SK-N-SH (cell line): ENCODE measurements around the gene C16orf54. TPM values are rescaled to one million over a fixed set of nuclear protein-coding genes. Genes with fewer than 3 reads are reported as not detected.
"Not testable (repeated sequence)": the region's sequence is repeated elsewhere in the genome, so short reads cannot be mapped to it uniquely, and the experiment has no call there.

Source experiments
- CTCF ChIA-PET: fragments of 300-600, 350-600 bp; formaldehyde crosslinking; extraction: SDS; loops from one replicate; lab custom pipeline; 2021; lab: Yijun Ruan, JAX
- POLR2A ChIA-PET: fragments of 350-600 bp; sonication (Branson Sonifier 250); formaldehyde crosslinking; extraction: SDS; loops from one replicate; lab custom pipeline; 2020; ENCODE audit warnings: antibody characterized with exemption, inconsistent platforms; lab: Yijun Ruan, JAX
- DNase-seq: peaks from one replicate; pipeline ENCODE4 v3.0.0; 2012
- H2AFZ ChIP-seq: fragments of 200-600 bp; sonication (generic); 2 replicates; pipeline ENCODE4 v1.8.1; 2016; ENCODE audit warnings: antibody characterized with exemption, mild to moderate bottlenecking, low read depth
- H3F3A ChIP-seq: fragments of 200-600 bp; sonication (generic); replicated peaks from 2 replicates; pipeline ENCODE3; 2016; ENCODE audit warnings: antibody characterized with exemption, mild to moderate bottlenecking; ENCODE audit not compliant: insufficient read depth
- H3K27ac ChIP-seq, 2 experiments: fragments of 200-500 bp in 1 of 2; fragments of 200-600 bp in 1 of 2; sonication (Bioruptor generic) in 1 of 2; sonication (generic), shearing (Covaris generic) in 1 of 2; 2 replicates each; pipeline versions ENCODE4 v1.5.1 to v1.6.1; 2014 to 2016; ENCODE audit warnings: low read depth in 2 of 2, inconsistent platforms in 1 of 2, low read length in 1 of 2, mild to moderate bottlenecking in 1 of 2, mixed read lengths in 1 of 2
- H3K27me3 ChIP-seq: fragments of 200-600 bp; sonication (generic), shearing (Covaris generic); 2 replicates; pipeline ENCODE4 v1.6.1; 2016; ENCODE audit warnings: mixed run types; ENCODE audit not compliant: insufficient read depth
- H3K36me3 ChIP-seq, 2 experiments: fragments of 200-500 bp in 1 of 2; fragments of 200-600 bp in 1 of 2; sonication (Bioruptor generic) in 1 of 2; sonication (generic) in 1 of 2; replicated peaks in 1 of 2; 2 replicates each; pipeline versions ENCODE3 to v1.5.1; 2014 to 2016; ENCODE audit warnings: low read length in 1 of 2, mild to moderate bottlenecking in 1 of 2; ENCODE audit not compliant: insufficient read depth in 2 of 2, control insufficient read depth in 1 of 2
- H3K4me1 ChIP-seq, 2 experiments: fragments of 200-500 bp in 1 of 2; fragments of 200-600 bp in 1 of 2; sonication (Bioruptor generic) in 1 of 2; sonication (generic), shearing (Covaris generic) in 1 of 2; 2 replicates each; pipeline versions ENCODE4 v1.5.1 to v1.6.1; 2014 to 2016; ENCODE audit warnings: low read depth in 1 of 2, low read length in 1 of 2, mixed run types in 1 of 2; ENCODE audit not compliant: insufficient read depth in 2 of 2, control insufficient read depth in 1 of 2
- H3K4me2 ChIP-seq: fragments of 200-600 bp; sonication (generic), shearing (Covaris generic); 2 replicates; pipeline ENCODE4 v1.6.1; 2017; ENCODE audit warnings: mixed run types
- H3K4me3 ChIP-seq, 2 experiments: fragments of 200-500 bp in 1 of 2; fragments of 200-600 bp in 1 of 2; sonication (Bioruptor generic) in 1 of 2; sonication (generic), shearing (Covaris generic) in 1 of 2; 2 replicates each; pipeline versions ENCODE4 v1.5.1 to v1.8.1; 2014 to 2016; ENCODE audit warnings: low read depth in 2 of 2, inconsistent platforms in 1 of 2, low read length in 1 of 2, mild to moderate bottlenecking in 1 of 2, mixed read lengths in 1 of 2, moderate library complexity in 1 of 2
- H3K79me2 ChIP-seq: fragments of 200-600 bp; sonication (generic); 2 replicates; pipeline ENCODE4 v1.8.1; 2017; ENCODE audit warnings: mild to moderate bottlenecking; ENCODE audit not compliant: insufficient read depth
- H3K9ac ChIP-seq: fragments of 200-600 bp; sonication (generic); 2 replicates; pipeline ENCODE4 v1.6.1; 2017; ENCODE audit warnings: mixed run types
- H3K9me2 ChIP-seq: fragments of 200-600 bp; sonication (generic); 2 replicates; pipeline ENCODE4 v1.6.1; 2017; ENCODE audit warnings: mixed run types
- H3K9me3 ChIP-seq: fragments of 200-600 bp; sonication (generic); 2 replicates; pipeline ENCODE4 v1.6.1; 2017; ENCODE audit warnings: mixed run types, mild to moderate bottlenecking, moderate library complexity
- H4K20me1 ChIP-seq: fragments of 200-600 bp; sonication (generic); 2 replicates; pipeline ENCODE4 v1.6.1; 2017; ENCODE audit warnings: mild to moderate bottlenecking, mixed run types; ENCODE audit not compliant: insufficient read depth
- CHD2 ChIP-seq: fragments of 150-350 bp; IDR thresholded peaks from 2 replicates; pipeline ENCODE4 v1.6.1; 2018; ENCODE audit warnings: low read length; ENCODE audit not compliant: partially characterized antibody
- CTCF ChIP-seq: fragments of 200-600 bp; sonication (generic); IDR thresholded peaks from 2 replicates; pipeline ENCODE4 v1.6.1; 2017; ENCODE audit warnings: antibody characterized with exemption, mild to moderate bottlenecking, moderate library complexity
- ELF1 ChIP-seq: IDR thresholded peaks from 2 replicates; pipeline ENCODE4 v1.4.0; 2012
- EP300 ChIP-seq, 2 experiments: IDR thresholded peaks; 2 replicates each; pipeline versions ENCODE4 v1.4.0 to v1.6.1; 2012; ENCODE audit warnings: borderline replicate concordance in 1 of 2, low read depth in 1 of 2, low read length in 1 of 2
- FOSL2 ChIP-seq: IDR thresholded peaks from 2 replicates; pipeline ENCODE4 v1.4.0; 2012; ENCODE audit warnings: low read depth, mild to moderate bottlenecking, moderate library complexity, borderline replicate concordance
- FOXJ3 ChIP-seq: sonication (generic); formaldehyde crosslinking; IDR thresholded peaks from 2 replicates; pipeline ENCODE4 v1.5.1; 2020; ENCODE audit warnings: mild to moderate bottlenecking, missing genetic modification reagents
- FOXM1 ChIP-seq: IDR thresholded peaks from 2 replicates; pipeline ENCODE4 v1.4.0; 2012; ENCODE audit warnings: low read depth, mild to moderate bottlenecking
- GABPA ChIP-seq: IDR thresholded peaks from 2 replicates; pipeline ENCODE4 v1.4.0; 2012; ENCODE audit warnings: low read depth, mild to moderate bottlenecking
- GATA2 ChIP-seq: sonication (generic); formaldehyde crosslinking; IDR thresholded peaks from 2 replicates; pipeline ENCODE4 v1.5.0; 2020; ENCODE audit warnings: mild to moderate bottlenecking, missing genetic modification reagents
- JUND ChIP-seq: IDR thresholded peaks from 2 replicates; pipeline ENCODE4 v1.4.0; 2012
- MEF2A ChIP-seq: IDR thresholded peaks from 2 replicates; pipeline ENCODE4 v1.4.0; 2012; ENCODE audit warnings: low read depth, borderline replicate concordance
- NFIC ChIP-seq: IDR thresholded peaks from 2 replicates; pipeline ENCODE4 v1.4.0; 2012; ENCODE audit warnings: borderline replicate concordance
- NRF1 ChIP-seq: IDR thresholded peaks from 2 replicates; pipeline ENCODE4 v1.6.1; 2012; ENCODE audit warnings: low read depth, mild to moderate bottlenecking, low read length
- PBX3 ChIP-seq: IDR thresholded peaks from 2 replicates; pipeline ENCODE4; 2012
- SMC3 ChIP-seq: IDR thresholded peaks from 2 replicates; pipeline ENCODE4 v1.6.1; 2012; ENCODE audit warnings: low read depth, low read length, improper control_type of control experiment
- TAF1 ChIP-seq: IDR thresholded peaks from 2 replicates; pipeline ENCODE4 v1.6.1; 2012; ENCODE audit warnings: low read depth, mild to moderate bottlenecking, low read length, moderate library complexity, borderline replicate concordance
- TCF12 ChIP-seq: IDR thresholded peaks from 2 replicates; pipeline ENCODE4 v1.4.0; 2012
- TEAD4 ChIP-seq: IDR thresholded peaks from 2 replicates; pipeline ENCODE4 v1.4.0; 2012; ENCODE audit warnings: mild to moderate bottlenecking, borderline replicate concordance; ENCODE audit not compliant: insufficient read depth
- USF1 ChIP-seq: IDR thresholded peaks from 2 replicates; pipeline ENCODE4 v1.4.0; 2012; ENCODE audit warnings: low read depth, borderline replicate concordance
- USF2 ChIP-seq: fragments of 150-350 bp; IDR thresholded peaks from 2 replicates; pipeline ENCODE4 v1.6.1; 2017; ENCODE audit warnings: antibody characterized with exemption, low read length, low read depth, borderline replicate concordance
- WGBS: methylation state at CpG from one replicate; pipeline ENCODE4 v1.1.6; 2017; ENCODE audit warnings: low lambda C conversion rate; 5-methylcytosine and 5-hydroxymethylcytosine counted together
- polyA plus RNA-seq, 3 experiments: library from polyadenylated mRNA; depleted of rRNA; stranded (reverse); fragments of >200 nt; gene quantifications; 2 replicates each; pipeline ENCODE4 v1.2.3, GENCODE V29; 2012

C16orf54 gene
- polyA plus RNA-seq, 1 of the 3 experiments (the other 2 are of a cell fraction): not detected

GRCh38 chr16:29763326-29763725, 17.5 kb upstream of the C16orf54 start:
- H3K4me3 ChIP-seq: no peak overlapping the region
- H3K27me3 ChIP-seq: no peaks in the 10 kb centered on the region
- H3K9me2 ChIP-seq: no peaks in the 10 kb centered on the region
- no peaks in the 10 kb centered on the region for H3K4me1 ChIP-seq
- TF ChIP-seq SMC3 (no peak), JUND (no peak), NFIC (no peak), FOSL2 (no peak), CTCF (no peak), GATA2 (CRISPR knock-in tag) (no peak)
- 76% methylated on average over 6 of the region's 6 CpGs for WGBS
- H3K9me3 ChIP-seq: no peaks in the 10 kb centered on the region
- H4K20me1 ChIP-seq: no peaks in the 10 kb centered on the region
- CTCF ChIA-PET: no interaction called here
- POLR2A ChIA-PET: no interaction called here
- no peaks in the 10 kb centered on the region for H3K36me3 ChIP-seq
- no peak for DNase-seq
- H3K79me2 ChIP-seq: no peaks in the 10 kb centered on the region
- H3K9ac ChIP-seq: no peak overlapping the region
- H2AFZ ChIP-seq: no peak overlapping the region
- no peak overlapping the region for H3K4me2 ChIP-seq
- no peak overlapping the region for H3K27ac ChIP-seq
- H3F3A ChIP-seq: no peaks in the 10 kb centered on the region

- Histone ChIP-seq H3K4me2 (no peak overlapping the region), H3K27ac (no peak overlapping the region), H4K20me1 (no peaks in the 10 kb centered on the region), H2AFZ (no peak overlapping the region), H3K27me3 (no peaks in the 10 kb centered on the region), H3K79me2 (no peaks in the 10 kb centered on the region), H3K36me3 (no peaks in the 10 kb centered on the region), H3K9ac (no peak overlapping the region), H3F3A (no peaks in the 10 kb centered on the region), H3K4me1 (no peaks in the 10 kb centered on the region)
- POLR2A ChIA-PET: no interaction called here
- no peak for DNase-seq
- WGBS: 74% methylated on average over 6 of the region's 6 CpGs
- TF ChIP-seq FOXJ3 (CRISPR knock-in tag): no peak
- TF ChIP-seq JUND: no peak
- TF ChIP-seq FOSL2: no peak
- TF ChIP-seq USF1: no peak
- TF ChIP-seq NRF1: no peak
- no peak for TF ChIP-seq GABPA
- TF ChIP-seq SMC3: no peak
- TF ChIP-seq PBX3: no peak
- TF ChIP-seq FOXM1: no peak
- no peak for TF ChIP-seq TCF12
- TF ChIP-seq ELF1: no peak
- TF ChIP-seq TAF1: no peak
- no peak for TF ChIP-seq CHD2
- TF ChIP-seq MEF2A: no peak
- no peak for TF ChIP-seq TEAD4
- no peak for TF ChIP-seq EP300 (IDR thresholded peaks at IDR 0.05; ENCODE audit: borderline replicate concordance in 1 of 2, low read depth in 1 of 2, low read length in 1 of 2)
- TF ChIP-seq USF2: no peak
- TF ChIP-seq, all 33 proteins: peak for 0
- CTCF ChIA-PET: no interaction called here
- no peaks in the 10 kb centered on the region for H3K9me3 ChIP-seq
- no peaks in the 10 kb centered on the region for H3K9me2 ChIP-seq
- H3K4me3 ChIP-seq: no peak overlapping the region
These were observed 16.1 kb upstream of the C16orf54 start for GRCh38 chr16:29761882-29762281.

GRCh38 chr16:29761280-29761651, 15.5 kb upstream of the C16orf54 start:
- H3K9me2 ChIP-seq, H3F3A ChIP-seq, H4K20me1 ChIP-seq, H3K36me3 ChIP-seq, H3K4me3 ChIP-seq, H3K27me3 ChIP-seq, DNase-seq, POLR2A ChIA-PET, H3K4me1 ChIP-seq, CTCF ChIA-PET, H2AFZ ChIP-seq, H3K9me3 ChIP-seq, H3K79me2 ChIP-seq, H3K4me2 ChIP-seq, H3K9ac ChIP-seq, H3K27ac ChIP-seq: not testable (repeated sequence)
- WGBS: 66% methylated on average over 8 of the region's 8 CpGs
